ENCODE data around the gene MAP2K2. TPM values are rescaled to one million over a fixed set of nuclear protein-coding genes. Genes with fewer than 3 reads are reported as not detected.
A peak's percentile ranks its signal among the peaks of the same experiment; 100 is the strongest.

MAP2K2 gene
- total RNA-seq, 4 donors from 2014 or later: 76.9 to 128 (median 93.8) TPM

DNA sequence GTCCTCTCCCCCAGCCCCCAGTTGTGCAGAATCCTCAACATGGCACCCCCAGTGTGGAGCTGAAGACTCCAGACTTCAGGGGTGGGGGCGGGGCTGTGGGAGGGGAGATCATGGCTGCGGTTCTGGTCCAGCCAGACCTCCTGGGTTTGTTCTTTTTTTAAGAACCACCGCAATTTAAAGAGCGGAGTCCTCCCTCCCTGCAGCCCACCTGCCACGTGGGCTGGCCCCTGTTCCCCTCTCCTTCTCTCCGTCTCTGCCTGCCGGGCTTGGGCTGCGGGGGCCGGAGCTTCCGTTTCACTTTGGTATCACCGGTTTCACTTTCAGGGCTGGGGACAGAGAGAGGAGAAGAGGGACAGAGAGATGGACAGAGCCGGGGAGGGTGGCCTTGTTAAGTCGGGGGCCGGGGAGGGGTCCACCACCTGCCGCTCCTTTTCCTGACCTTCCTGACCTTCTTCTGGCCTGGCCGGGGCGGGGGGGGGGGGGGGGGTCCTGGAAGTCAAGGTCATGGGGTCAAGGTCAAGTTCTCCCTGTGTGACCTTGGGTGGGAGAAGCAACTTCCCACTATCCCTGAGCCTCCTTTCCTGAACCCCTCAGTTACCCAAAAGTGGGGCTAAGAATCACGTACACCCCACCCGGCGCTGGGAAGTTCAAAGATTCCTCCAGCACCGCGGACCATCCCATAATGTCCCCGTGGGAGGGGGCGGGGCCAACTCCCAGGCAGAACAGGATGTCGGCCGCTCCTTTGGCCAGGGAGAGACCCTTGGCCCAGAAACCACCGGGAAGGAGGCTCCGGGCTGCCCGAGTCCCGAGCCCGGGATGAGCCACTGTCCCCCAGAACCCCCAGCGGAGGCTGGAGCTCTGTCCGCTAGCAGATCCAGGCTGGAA is 45.9 kb downstream of the MAP2K2 start:
- Histone ChIP-seq H3K4me3 (peak overlapping the region; percentile 29 to 74 (median 58)), H3K9me3 (no peaks in the 10 kb centered on the region), H3K27me3 (no peaks in the 10 kb centered on the region), H3K4me1 (peaks cover 12 to 36% (median 13%) of the 10 kb centered on the region in 3 donors), H3K27ac (peak overlapping the region; percentile 74 to 88 (median 83)), H3K36me3 (no peaks in the 10 kb centered on the region)
- 3 to 45% methylated on average over 4 to 7 of the region's 33 CpGs for WGBS, 2 donors
- intact Hi-C loops (cut with DNase I): no loop called here
- DNase-seq: no peak
- TF ChIP-seq POLR2A (IDR thresholded peaks at IDR 0.05): no peak
- TF ChIP-seq, protein P1, sequence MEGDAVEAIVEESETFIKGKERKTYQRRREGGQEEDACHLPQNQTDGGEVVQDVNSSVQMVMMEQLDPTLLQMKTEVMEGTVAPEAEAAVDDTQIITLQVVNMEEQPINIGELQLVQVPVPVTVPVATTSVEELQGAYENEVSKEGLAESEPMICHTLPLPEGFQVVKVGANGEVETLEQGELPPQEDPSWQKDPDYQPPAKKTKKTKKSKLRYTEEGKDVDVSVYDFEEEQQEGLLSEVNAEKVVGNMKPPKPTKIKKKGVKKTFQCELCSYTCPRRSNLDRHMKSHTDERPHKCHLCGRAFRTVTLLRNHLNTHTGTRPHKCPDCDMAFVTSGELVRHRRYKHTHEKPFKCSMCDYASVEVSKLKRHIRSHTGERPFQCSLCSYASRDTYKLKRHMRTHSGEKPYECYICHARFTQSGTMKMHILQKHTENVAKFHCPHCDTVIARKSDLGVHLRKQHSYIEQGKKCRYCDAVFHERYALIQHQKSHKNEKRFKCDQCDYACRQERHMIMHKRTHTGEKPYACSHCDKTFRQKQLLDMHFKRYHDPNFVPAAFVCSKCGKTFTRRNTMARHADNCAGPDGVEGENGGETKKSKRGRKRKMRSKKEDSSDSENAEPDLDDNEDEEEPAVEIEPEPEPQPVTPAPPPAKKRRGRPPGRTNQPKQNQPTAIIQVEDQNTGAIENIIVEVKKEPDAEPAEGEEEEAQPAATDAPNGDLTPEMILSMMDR (IDR thresholded peaks at IDR 0.05): no peak

DNA sequence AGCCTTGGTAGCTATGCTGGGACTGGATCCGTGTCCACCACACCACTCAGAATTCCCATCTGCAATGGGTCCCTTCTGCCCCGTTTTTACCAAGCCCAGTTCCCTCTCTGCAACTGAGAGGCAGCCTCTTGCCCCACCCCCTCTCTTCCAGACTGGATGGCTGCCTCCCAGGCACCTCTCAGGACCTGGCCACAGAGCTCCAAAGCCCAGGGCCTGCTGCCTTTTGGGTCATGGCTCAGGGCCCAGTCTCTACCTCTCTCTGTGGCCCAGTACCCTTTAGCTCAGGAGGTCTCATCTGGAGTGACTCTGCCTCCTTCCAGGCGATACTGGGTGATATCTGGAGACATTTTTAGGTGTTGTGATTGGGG is 46.9 kb downstream of the MAP2K2 start:
- DNase-seq: no peak
- Histone ChIP-seq H3K4me1 (peaks cover 12 to 34% (median 13%) of the 10 kb centered on the region in 3 donors), H3K4me3 (no peak overlapping the region), H3K36me3 (no peaks in the 10 kb centered on the region), H3K27me3 (no peaks in the 10 kb centered on the region), H3K27ac (peak overlapping the region in 3 of 4 donors; percentile 74 to 88 (median 85)), H3K9me3 (no peaks in the 10 kb centered on the region)
- TF ChIP-seq, protein P1 (IDR thresholded peaks at IDR 0.05): no peak
- TF ChIP-seq POLR2A (IDR thresholded peaks at IDR 0.05): no peak
- WGBS, 2 donors: 60 to 100% methylated on average over 1 of the region's 3 CpGs
- intact Hi-C loops (cut with DNase I): no loop called here

DNA sequence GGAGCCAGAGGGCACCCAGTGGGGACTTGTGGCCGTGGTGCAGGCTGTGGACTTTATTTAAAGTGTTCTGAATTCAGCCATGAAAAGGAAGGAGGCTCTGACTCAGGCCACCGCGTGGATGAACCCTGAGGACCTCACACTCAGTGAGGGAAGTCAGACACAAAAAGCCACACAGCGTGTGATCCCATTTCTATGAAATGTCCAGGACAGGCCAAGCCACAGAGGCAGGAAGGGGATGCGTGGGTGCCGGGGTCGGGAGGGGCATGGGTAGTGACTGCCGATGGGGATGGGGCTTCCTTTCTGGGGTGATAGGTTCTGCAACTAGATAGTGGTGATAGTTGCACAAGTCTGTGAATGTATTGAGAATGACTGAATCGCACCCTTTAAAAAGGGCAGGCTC is 48.5 kb downstream of the MAP2K2 start:
- H3K4me1 ChIP-seq: peaks cover 12 to 29% (median 13%) of the 10 kb centered on the region in 3 donors
- H3K27ac ChIP-seq: no peak overlapping the region
- no peak overlapping the region for H3K4me3 ChIP-seq
- TF ChIP-seq, protein P1 (IDR thresholded peaks at IDR 0.05): no peak
- TF ChIP-seq POLR2A (IDR thresholded peaks at IDR 0.05): no peak
- H3K36me3 ChIP-seq: no peaks in the 10 kb centered on the region
- 47 to 53% methylated on average over 4 to 9 of the region's 9 CpGs for WGBS, 2 donors
- DNase-seq: no peak
- no peaks in the 10 kb centered on the region for H3K9me3 ChIP-seq
- no peaks in the 10 kb centered on the region for H3K27me3 ChIP-seq
- intact Hi-C loops (cut with DNase I): no loop called here

DNA sequence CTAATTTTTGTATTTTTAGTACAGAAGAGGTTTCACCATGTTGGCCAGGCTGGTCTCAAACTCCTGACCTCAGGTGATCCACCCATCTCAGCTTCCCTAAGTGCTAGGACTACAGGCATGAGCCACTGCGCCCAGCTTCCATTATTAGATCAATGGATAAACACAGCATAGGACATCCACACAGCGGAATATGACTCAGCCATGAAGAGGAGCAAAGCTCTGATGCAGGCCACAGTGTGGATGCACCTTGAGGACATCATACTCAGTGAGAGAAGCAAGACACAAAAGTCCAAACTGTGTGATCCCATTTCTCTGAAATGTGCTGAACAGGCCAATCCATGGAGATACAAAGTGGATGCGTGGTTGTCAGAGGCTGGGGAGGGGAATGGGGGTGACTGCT is 52.3 kb downstream of the MAP2K2 start:
- no peak for TF ChIP-seq POLR2A (IDR thresholded peaks at IDR 0.05)
- Histone ChIP-seq H3K27ac (no peak overlapping the region), H3K9me3 (no peaks in the 10 kb centered on the region), H3K36me3 (no peaks in the 10 kb centered on the region), H3K4me1 (peaks cover 9 to 21% (median 10%) of the 10 kb centered on the region in 3 donors), H3K4me3 (no peak overlapping the region), H3K27me3 (no peaks in the 10 kb centered on the region)
- WGBS, 2 donors: 95 to 96% methylated on average over 3 of the region's 3 CpGs
- intact Hi-C loops (cut with DNase I): no loop called here
- DNase-seq: no peak

DNA sequence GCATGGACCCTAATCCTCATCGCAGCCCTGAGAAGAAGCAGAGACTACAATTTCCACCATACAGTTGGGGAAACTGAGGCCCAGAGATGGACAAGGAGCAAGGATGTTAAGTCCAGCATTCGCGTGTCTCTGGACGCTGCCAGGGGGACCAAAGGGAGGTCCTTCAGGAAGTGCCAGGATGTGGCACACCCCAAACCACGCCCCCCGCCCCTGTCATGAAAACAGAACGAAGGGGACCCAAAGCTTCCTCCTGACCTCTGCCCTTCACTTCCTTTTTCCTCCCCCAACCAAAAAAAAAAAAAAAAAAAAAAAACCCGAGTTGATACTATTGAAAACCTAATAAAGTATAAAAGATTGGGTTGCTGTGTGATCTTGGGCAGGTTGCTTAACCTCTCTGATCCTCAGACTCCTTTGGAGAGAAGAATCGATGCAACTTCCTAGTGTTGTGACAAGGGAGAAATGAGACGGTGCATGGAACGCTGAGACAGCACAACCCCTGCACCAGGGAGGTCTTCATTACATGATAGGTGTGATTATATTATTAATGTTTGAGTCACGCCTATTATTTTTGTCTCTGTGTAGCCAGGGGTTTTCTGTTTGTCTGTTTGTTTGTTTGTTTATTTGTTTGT is 54.5 kb downstream of the MAP2K2 start:
- H3K36me3 ChIP-seq: no peaks in the 10 kb centered on the region
- peaks cover 9 to 21% (median 11%) of the 10 kb centered on the region in 3 donors for H3K4me1 ChIP-seq
- 54 to 66% methylated on average over 7 to 11 of the region's 12 CpGs for WGBS, 2 donors
- no peaks in the 10 kb centered on the region for H3K27me3 ChIP-seq
- intact Hi-C loops (cut with DNase I): no loop called here
- TF ChIP-seq POLR2A (IDR thresholded peaks at IDR 0.05): no peak
- TF ChIP-seq, protein P1 (IDR thresholded peaks at IDR 0.05): no peak
- no peaks in the 10 kb centered on the region for H3K9me3 ChIP-seq
- H3K27ac ChIP-seq: peak overlapping the region in 1 of 4 donors; percentile 99
- no peak overlapping the region for H3K4me3 ChIP-seq
- no peak for DNase-seq

Measured in esophagus squamous epithelium (tissue), 5 donors.